GM12864 (cell line): ENCODE measurements around the gene CLASP1.

Experiments
- DNase-seq: peaks from one replicate; pipeline ENCODE4 v3.0.0-alpha.2; 2011; ENCODE audit warnings: low read depth
- H3K4me3 ChIP-seq: 2 replicates; pipeline ENCODE4 v1.5.1; 2011; ENCODE audit warnings: mild to moderate bottlenecking, low read depth, low read length, control low read depth
- CTCF ChIP-seq: IDR thresholded peaks from 2 replicates; pipeline ENCODE4 v1.5.1; 2011; ENCODE audit warnings: low read depth, mild to moderate bottlenecking, moderate library complexity, low read length, control low read depth, inconsistent platforms; ENCODE audit errors: missing control alignments

Gene CLASP1

GRCh38 chr2:121427187-121427689 lies 222.0 kb downstream of the CLASP1 start:
- no peak overlapping the region for H3K4me3 ChIP-seq
- DNase-seq = no peak
- TF ChIP-seq CTCF = no peak

- DNase-seq = no peak
- no peak overlapping the region for H3K4me3 ChIP-seq
- TF ChIP-seq CTCF = no peak
Measured at GRCh38 chr2:121420486-121420885, 228.8 kb downstream of the CLASP1 start.

GRCh38 chr2:121419081-121419699 lies 230.1 kb downstream of the CLASP1 start:
- no peak for TF ChIP-seq CTCF
- H3K4me3 ChIP-seq = no peak overlapping the region
- DNase-seq = no peak

- no peak for TF ChIP-seq CTCF
- H3K4me3 ChIP-seq = no peak overlapping the region
- no peak for DNase-seq
Measured at GRCh38 chr2:121418494-121419058, 230.7 kb downstream of the CLASP1 start.

- DNase-seq = no peak
- TF ChIP-seq CTCF = no peak
- no peak overlapping the region for H3K4me3 ChIP-seq
Measured at GRCh38 chr2:121417826-121418225, 231.4 kb downstream of the CLASP1 start.

GRCh38 chr2:121415727-121416126 lies 233.5 kb downstream of the CLASP1 start:
- DNase-seq = no peak
- H3K4me3 ChIP-seq = no peak overlapping the region
- TF ChIP-seq CTCF = no peak

- no peak overlapping the region for H3K4me3 ChIP-seq
- no peak for DNase-seq
- TF ChIP-seq CTCF = no peak
Measured at GRCh38 chr2:121412349-121412748, 236.9 kb downstream of the CLASP1 start.
